Pancreas (tissue), 10 donors: ENCODE measurements around the gene AP1G2. TPM values are rescaled to one million over a fixed set of nuclear protein-coding genes. Genes with fewer than 3 reads are reported as not detected.
"Not testable (repeated sequence)": the region's sequence is repeated elsewhere in the genome, so short reads cannot be mapped to it uniquely, and the experiment has no call there.

Experiments used
- ATAC-seq, 4 donors: fragments of 200-7000 bp; cut with Tn5 transposase; one replicate each; pipeline versions ENCODE4 v1.8.0 to v1.9.1; 2020; ENCODE audit warnings: mild to moderate bottlenecking in 4 of 4, moderate library complexity in 4 of 4
- DNase-seq, 6 donors: peaks; one replicate each; pipeline ENCODE4 v3.0.0-alpha.2; 2020
- FAIRE-seq: peaks from 2 replicates; lab custom pipeline; 2012; peaks lifted over from hg19 to GRCh38; lab: Jason Lieb, UNC
- H3K27ac ChIP-seq, 4 donors: fragments of 200-600 bp; sonication (generic); 1 replicate in 3 of 4; 2 replicates in 1 of 4; pipeline versions ENCODE4 v1.5.0 to v1.8.0; 2020
- H3K27me3 ChIP-seq, 4 donors: fragments of 200-600 bp; one replicate each; pipeline ENCODE4 v1.8.0; 2021
- H3K36me3 ChIP-seq, 3 donors: fragments of 200-600 bp; sonication (generic) in 1 of 3; one replicate each; pipeline versions ENCODE4 v1.5.0 to v1.8.0; 2020 to 2021
- H3K4me1 ChIP-seq, 3 donors: fragments of 200-600 bp; one replicate each; pipeline ENCODE4 v1.8.0; 2021
- H3K4me3 ChIP-seq, 4 donors: fragments of 200-600 bp; sonication (generic) in 2 of 4; one replicate each; pipeline versions ENCODE4 v1.5.0 to v1.8.0; 2020 to 2021
- H3K9me3 ChIP-seq, 4 donors: fragments of 200-600 bp; one replicate each; pipeline ENCODE4 v1.8.0; 2021
- WGBS, 2 donors: extraction: QIAGEN DNeasy Blood & Tissue Kit; methylation state at CpG; one replicate each; pipeline ENCODE4 v1.1.7; 2013; 5-methylcytosine and 5-hydroxymethylcytosine counted together
- intact Hi-C, 3 donors: fragments of 100-400 bp; cut with DNase I; formaldehyde crosslinking; loops; one replicate each; pipeline versions ENCODE4 v1.11.1 to v1.14.2; 2022
- polyA plus RNA-seq, 2 donors: library from polyadenylated mRNA; stranded (reverse); fragments of 200-250 nt; gene quantifications; one replicate each; pipeline ENCODE4 v1.2.3, GENCODE V29; 2013
- total RNA-seq, 6 donors: library from RNA; stranded (reverse); fragmentation: NEBNext Ultra II Directional in 4 of 6; extraction: Animal tissue kit (Norgen Biotek cat#: 25700) in 4 of 6; gene quantifications; one replicate each; pipeline versions ENCODE4 v1.2.1 to v1.2.4, GENCODE V29; 2021 to 2023
- TF ChIP-seq, protein P1 (sequence below), 4 donors: fragments of 200-600 bp; sonication (generic) in 3 of 4; IDR thresholded peaks; one replicate each; pipeline versions ENCODE4 v1.5.0 to v1.8.0; 2021; ENCODE audit warnings: antibody characterized with exemption in 4 of 4
- donor health status: healthy with polysubstance abuse.
- donor health status: DM: no; HTN: no; CAD: no; lungs with moderate emphysema.
- donor health status: DM: no; HTN: no; CAD: no.
- donor health status: control.
- donor health status: control.
- donor health status: Bipolar disorder and iron deficiency.
- donor health status: DM: yes; HTN: yes; CAD: no.
- donor health status: DM: no; HTN: no; CAD: no.
- donor health status: DM: no; HTN: no; CAD: no.
- donor health status: DM: yes; HTN: yes; CAD: no.

The AP1G2 gene
- total and polyA plus RNA-seq, 8 donors = 57.4 to 392 (median 85.3) TPM

DNA sequence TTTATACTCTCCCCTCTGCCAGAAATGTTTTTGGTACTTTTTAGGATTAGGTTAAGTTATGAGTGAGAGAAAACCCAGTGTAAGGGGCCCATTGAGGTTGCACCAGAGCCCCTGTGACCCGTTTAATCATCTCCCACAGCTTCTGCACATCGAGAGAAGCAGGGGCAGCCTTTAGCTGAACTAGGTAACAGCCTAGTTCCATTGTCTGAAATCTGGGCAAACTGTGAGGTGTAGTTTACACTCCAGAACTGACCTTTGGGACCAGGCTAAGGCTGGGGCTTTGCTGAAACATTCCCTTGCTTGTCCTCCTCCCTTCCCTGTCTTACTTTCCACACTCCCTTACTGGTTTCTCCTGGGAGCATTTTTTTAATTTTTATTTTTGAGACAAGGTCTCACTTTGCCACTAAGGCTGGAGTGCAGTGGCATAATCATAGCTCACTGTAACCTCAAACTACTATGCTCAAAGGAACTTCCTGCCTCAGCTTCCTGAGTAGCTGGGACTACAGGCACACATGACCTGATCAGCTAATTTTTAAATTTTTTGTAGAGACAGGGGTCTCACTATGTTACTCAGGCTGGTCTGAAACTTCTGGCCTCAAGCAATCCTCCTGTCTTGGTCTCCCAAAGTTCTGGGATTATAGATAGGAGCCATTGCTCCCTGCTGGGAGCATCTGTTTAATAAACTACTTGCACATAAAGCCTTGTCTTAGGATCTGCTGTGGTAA lies 42.7 kb upstream of the AP1G2 start:
- no peak overlapping the region for H3K4me3 ChIP-seq
- TF ChIP-seq, protein P1, sequence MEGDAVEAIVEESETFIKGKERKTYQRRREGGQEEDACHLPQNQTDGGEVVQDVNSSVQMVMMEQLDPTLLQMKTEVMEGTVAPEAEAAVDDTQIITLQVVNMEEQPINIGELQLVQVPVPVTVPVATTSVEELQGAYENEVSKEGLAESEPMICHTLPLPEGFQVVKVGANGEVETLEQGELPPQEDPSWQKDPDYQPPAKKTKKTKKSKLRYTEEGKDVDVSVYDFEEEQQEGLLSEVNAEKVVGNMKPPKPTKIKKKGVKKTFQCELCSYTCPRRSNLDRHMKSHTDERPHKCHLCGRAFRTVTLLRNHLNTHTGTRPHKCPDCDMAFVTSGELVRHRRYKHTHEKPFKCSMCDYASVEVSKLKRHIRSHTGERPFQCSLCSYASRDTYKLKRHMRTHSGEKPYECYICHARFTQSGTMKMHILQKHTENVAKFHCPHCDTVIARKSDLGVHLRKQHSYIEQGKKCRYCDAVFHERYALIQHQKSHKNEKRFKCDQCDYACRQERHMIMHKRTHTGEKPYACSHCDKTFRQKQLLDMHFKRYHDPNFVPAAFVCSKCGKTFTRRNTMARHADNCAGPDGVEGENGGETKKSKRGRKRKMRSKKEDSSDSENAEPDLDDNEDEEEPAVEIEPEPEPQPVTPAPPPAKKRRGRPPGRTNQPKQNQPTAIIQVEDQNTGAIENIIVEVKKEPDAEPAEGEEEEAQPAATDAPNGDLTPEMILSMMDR (IDR thresholded peaks at IDR 0.05) = no peak
- peak overlapping the region in 2 of 4 donors; percentile 78 to 86 for H3K27ac ChIP-seq

DNA sequence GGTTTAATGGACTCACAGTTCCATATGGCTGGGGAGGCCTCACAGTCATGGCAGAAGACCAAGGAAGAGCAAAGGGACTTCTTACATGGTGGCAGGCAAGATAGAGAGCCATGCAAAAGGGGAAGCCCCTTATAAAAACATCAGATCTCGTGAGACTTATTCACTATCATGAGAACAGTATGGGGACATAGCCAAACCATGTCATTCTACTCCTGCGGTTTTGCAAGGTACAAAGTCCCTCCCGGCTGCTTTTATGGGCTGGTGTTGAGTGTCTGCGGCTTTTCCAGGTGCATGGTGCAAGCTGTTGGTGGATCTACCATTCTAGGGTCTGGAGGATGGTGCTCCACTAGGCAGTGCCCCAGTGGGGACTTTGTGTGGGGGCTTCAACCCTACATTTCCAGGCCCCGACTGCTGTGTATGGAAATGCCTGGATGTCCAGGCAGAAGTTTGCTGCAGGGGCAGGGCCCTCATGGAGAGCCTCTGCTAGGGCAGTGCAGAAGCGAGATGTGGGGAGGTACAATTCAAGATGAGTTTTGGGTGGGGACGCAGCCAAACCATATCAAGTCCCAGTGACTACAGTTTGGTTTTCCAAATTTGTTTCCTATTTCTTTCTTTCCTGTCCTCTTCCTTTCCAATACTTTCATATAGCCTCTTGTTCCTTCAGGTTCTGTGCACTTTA lies 42.0 kb upstream of the AP1G2 start:
- H3K27ac ChIP-seq = peak overlapping the region in 2 of 4 donors; percentile 78 to 86
- intact Hi-C loops, H3K27me3 ChIP-seq, FAIRE-seq, H3K9me3 ChIP-seq, H3K4me3 ChIP-seq, H3K36me3 ChIP-seq: not testable (repeated sequence)
- WGBS, 2 donors = 36 to 42% methylated on average over 6 to 7 of the region's 7 CpGs
- ATAC-seq (peak in 3 of 4 donors; percentile 4 to 8 (median 6)), DNase-seq (peak in 1 of 6 donors; percentile 41)
- peaks cover 32 to 56% (median 50%) of the 10 kb centered on the region in 3 donors for H3K4me1 ChIP-seq

More for the DNA sequence above, 42.7 kb upstream of the AP1G2 start:
- DNase-seq (no peak), ATAC-seq (no peak), FAIRE-seq (no peak)
- WGBS, 2 donors = 80 to 81% methylated on average over 2 of the region's 2 CpGs
- Histone ChIP-seq H3K27me3 (no peaks in the 10 kb centered on the region), H3K4me1 (peaks cover 36 to 58% (median 57%) of the 10 kb centered on the region in 3 donors), H3K9me3 (no peaks in the 10 kb centered on the region), H3K36me3 (no peaks in the 10 kb centered on the region)
- intact Hi-C loops = no loop called here

DNA sequence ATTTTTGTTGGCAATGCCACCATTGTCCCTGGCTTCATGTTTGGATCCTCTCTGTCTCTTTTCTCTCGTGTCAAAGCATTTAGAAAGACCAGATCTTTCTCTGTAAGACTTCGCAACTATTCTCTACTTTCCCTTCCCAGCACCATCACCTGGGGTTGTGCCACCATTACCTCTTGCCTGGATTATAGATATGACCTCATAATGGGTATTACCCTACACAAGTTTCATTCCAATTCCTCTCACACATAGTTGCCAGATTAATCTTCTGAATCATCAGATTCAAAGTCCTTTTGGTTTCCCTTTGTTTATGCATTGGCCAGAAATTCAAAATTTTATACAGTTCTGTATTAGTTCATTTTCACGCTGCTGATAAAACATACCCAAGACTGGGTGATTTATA lies 41.4 kb upstream of the AP1G2 start:
- no peak for FAIRE-seq
- H3K4me3 ChIP-seq = no peak overlapping the region
- peak overlapping the region in 3 of 4 donors; percentile 4 to 86 (median 78) for H3K27ac ChIP-seq
- no peaks in the 10 kb centered on the region for H3K9me3 ChIP-seq
- no peaks in the 10 kb centered on the region for H3K36me3 ChIP-seq
- 76 to 92% methylated on average over 3 of the region's 3 CpGs for WGBS, 2 donors
- TF ChIP-seq, protein P1 (IDR thresholded peaks at IDR 0.05) = no peak
- intact Hi-C loops = no loop called here
- DNase-seq = no peak
- H3K27me3 ChIP-seq = no peaks in the 10 kb centered on the region
- no peak for ATAC-seq
- H3K4me1 ChIP-seq = peaks cover 27 to 51% (median 44%) of the 10 kb centered on the region in 3 donors

DNA sequence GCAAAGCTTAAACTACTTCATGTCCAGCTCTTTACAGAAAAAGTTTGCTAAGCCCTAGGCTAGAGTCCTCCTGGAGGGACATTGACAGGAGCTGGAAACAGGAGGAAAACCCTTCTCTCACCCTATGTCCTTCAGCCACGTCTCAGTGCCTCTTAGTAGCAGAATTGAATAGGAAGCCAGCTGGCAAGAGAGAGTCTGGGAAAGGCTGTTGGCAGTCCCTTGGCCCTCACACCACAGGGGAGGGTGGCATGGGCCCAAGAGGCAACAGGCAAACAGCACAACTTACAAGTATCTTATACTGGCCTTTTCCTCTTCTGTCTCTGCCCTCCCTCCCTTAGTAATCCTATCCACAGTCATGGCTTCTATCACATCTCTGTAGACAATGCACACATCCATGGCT lies 40.9 kb upstream of the AP1G2 start:
- ATAC-seq (peak; percentile 63 to 88 (median 74)), FAIRE-seq (no peak), DNase-seq (peak; percentile 73 to 92 (median 88))
- TF ChIP-seq, protein P1 (IDR thresholded peaks at IDR 0.05) = no peak
- WGBS, 2 donors = 9 to 11% methylated on average over 1 of the region's 1 CpG
- H3K27me3 ChIP-seq = no peaks in the 10 kb centered on the region
- peaks cover 25 to 48% (median 44%) of the 10 kb centered on the region in 3 donors for H3K4me1 ChIP-seq
- H3K36me3 ChIP-seq = no peaks in the 10 kb centered on the region
- H3K9me3 ChIP-seq = no peaks in the 10 kb centered on the region
- peak overlapping the region; percentile 3 to 86 (median 41) for H3K27ac ChIP-seq
- intact Hi-C loops = no loop called here
- no peak overlapping the region for H3K4me3 ChIP-seq

DNA sequence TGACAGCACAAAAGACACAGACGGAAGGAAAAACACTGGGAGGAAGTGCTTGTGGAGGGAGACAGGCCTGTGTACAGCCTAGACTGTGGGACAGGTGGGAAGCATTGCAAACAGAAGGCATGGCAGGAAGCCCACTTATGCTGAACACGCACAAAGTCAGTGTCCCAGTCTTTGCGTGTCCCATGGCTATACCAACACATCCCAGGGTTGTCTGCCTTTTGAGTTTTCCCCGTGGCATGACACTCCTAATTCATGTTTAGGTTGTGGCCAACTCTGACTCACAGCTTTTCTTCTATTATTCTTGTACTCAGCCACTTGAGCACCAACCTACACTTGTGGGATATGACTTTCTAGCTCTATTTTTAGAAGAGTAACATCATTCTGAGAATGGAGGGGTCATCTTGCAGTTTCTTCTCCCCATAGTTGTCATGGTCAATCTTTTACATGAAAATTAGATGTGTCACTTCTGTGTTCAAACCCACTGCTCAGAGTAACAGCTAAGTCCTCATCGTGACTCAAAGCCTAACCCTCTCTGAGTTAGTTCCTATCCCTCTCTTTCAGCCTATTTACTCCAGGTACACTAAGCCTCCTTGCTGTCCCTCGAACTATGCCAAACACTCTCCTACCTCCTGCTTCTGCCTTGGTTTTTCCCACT lies 38.5 kb upstream of the AP1G2 start:
- Histone ChIP-seq H3K4me3 (no peak overlapping the region), H3K27me3 (no peaks in the 10 kb centered on the region), H3K27ac (no peak overlapping the region), H3K36me3 (no peaks in the 10 kb centered on the region), H3K4me1 (peaks cover 13 to 35% (median 22%) of the 10 kb centered on the region in 3 donors), H3K9me3 (no peaks in the 10 kb centered on the region)
- intact Hi-C loops = no loop called here
- FAIRE-seq = no peak
- TF ChIP-seq, protein P1 (IDR thresholded peaks at IDR 0.05) = no peak
- WGBS, 2 donors = 68 to 77% methylated on average over 6 of the region's 6 CpGs
- DNase-seq = no peak
- ATAC-seq = no peak
